ENCODE data around the gene BRSK1.

The BRSK1 gene

DNA sequence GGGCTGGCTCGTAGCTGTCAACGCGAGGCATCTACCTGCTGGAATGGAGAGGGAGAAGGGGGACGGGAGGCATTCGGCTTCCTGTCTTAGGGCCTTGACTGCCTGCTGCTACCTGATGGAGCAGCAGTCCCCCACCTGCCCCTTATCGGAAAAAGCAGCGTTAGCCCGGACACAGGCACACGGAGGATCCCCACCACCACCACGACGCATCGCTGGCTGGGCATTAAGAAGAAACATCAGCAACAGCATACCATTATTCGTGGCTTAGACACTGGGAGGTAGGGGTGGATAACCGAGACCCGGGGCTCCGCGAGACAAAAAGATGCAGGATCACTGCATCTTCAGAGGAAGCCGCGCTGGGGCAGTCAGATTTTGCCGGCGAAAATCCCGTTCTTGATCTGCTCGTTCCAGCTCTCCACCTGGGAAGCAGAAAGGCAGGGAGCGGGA is 69.6 kb downstream of the BRSK1 start:
- no peak for DNase-seq (ENCODE audit: low spot score)

GRCh38 chr19:55353803-55354697 is 70.3 kb downstream of the BRSK1 start:
- DNase-seq (ENCODE audit: low spot score): peak; percentile 45

- no peak for DNase-seq (ENCODE audit: low spot score)
Observed at GRCh38 chr19:55354698-55355212, 71.0 kb downstream of the BRSK1 start, which contains the start of gene COX6B2. Gene COX6B2, minus strand, starts transcription at chr19:55354719. Its CDS starts 198 bp downstream, at chr19:55354521.

DNA sequence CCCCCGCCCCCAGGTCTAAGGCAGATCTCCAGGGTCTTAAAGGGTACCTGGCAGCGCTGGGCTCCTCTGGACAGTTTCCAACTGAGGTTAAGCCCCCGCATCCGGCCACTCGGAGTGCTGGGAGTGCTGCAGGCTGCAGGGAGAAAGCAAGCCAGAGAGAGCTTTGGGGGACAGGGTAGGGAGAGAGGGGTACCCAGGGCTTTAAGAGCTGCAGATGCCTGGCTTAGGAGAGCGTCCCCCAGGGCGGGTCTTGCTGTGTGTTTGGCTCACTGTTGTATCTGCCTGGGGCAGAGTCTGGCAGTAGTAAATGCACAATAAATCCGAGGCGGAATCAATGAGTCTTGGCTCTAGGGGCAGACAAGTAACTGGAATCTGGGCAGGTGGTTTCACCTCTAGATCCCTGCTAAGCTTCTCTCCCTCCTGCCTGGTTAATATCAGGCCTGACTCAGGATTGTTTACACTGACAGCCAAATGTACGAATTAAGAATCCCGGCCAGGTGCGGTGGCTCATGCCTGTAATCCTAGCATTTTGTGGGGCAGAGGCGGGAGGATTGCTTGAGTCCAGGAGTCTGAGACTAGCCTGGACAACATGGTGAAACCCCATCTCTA is 71.5 kb downstream of the BRSK1 start:
- no peak for DNase-seq (ENCODE audit: low spot score)

GRCh38 chr19:55358493-55358892 is 74.7 kb downstream of the BRSK1 start:
- DNase-seq (ENCODE audit: low spot score): no peak

DNA sequence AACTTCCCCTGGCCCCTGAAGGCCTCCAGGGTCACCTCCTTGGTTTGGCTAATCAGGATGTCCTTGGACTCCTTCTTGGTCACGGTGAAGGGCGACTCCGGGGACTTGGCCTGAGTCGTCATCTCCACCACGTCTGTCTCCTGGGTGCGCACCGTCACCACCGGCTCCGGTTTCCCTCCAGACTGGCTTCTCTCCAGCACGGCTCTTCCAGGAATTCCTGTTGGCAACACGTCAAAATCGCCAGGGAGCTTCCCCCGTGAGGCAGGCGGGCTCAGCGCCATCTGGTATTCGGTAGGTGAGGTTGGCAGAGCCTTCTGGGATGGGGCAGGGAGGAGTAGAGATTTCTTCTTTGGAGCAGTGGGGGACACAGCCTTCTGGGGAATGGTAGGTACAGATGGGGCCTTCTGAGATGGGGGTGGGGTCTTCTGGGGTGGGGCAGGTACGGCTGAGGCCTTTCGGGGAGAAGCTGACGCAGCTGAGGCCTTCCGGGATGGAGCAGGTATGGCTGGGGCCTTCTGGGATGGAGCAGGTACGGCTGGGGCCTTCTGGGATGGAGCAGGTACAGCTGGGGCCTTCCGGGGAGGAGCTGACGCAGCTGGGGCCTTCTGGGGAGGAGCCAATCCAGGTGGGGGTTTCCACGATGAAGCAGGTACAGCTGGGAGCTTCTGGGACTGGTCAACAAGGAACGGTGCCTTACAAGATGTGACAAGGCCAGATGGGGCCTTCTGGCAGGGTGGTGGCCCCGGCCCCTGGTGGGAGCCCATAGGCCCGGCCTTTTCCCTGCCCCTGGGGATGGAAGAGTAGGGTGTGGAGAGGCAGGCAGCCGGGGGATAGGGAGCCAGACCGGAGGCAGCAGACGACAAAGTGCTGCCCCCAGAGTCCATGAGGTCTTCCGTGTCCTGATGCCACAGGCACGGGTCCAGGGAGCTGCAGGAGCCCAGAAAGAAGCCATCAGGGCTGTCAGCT is 75.4 kb downstream of the BRSK1 start:
- no peak for DNase-seq (ENCODE audit: low spot score)

- no peak for DNase-seq (ENCODE audit: low spot score)
Observed at GRCh38 chr19:55360902-55361301, 77.1 kb downstream of the BRSK1 start.

Measured in RKO (cell line).